Keratinocyte (primary cell): ENCODE data around the gene TMUB1. TPM values are rescaled to one million over a fixed set of nuclear protein-coding genes. Genes with fewer than 3 reads are reported as not detected.

ENCODE experiments used
- DNase-seq: peaks from one replicate; pipeline ENCODE4 v3.0.0-alpha.2; 2011; ENCODE audit warnings: low read depth, missing footprints, low spot score
- FAIRE-seq: peaks from 2 replicates; lab custom pipeline; 2011; peaks lifted over from hg19 to GRCh38; lab: Jason Lieb, UNC
- H2AFZ ChIP-seq: 2 replicates; pipeline ENCODE4 v1.6.0; 2012; ENCODE audit warnings: low read length, control low read depth, inconsistent platforms; ENCODE audit not compliant: control insufficient read depth
- H3K27ac ChIP-seq: 2 replicates; pipeline ENCODE4 v1.5.1; 2011; ENCODE audit warnings: low read length; ENCODE audit not compliant: control insufficient read depth, insufficient read depth
- H3K27me3 ChIP-seq: 3 replicates; pipeline ENCODE4 v1.6.0; 2011; ENCODE audit warnings: low read length; ENCODE audit not compliant: control insufficient read depth, insufficient read depth; ENCODE audit errors: extremely low read depth
- H3K36me3 ChIP-seq, 2 experiments: 2 replicates in 1 of 2; 3 replicates in 1 of 2; pipeline ENCODE4 v1.5.1; 2011; ENCODE audit warnings: low read length in 2 of 2, mild to moderate bottlenecking in 1 of 2; ENCODE audit not compliant: control insufficient read depth in 2 of 2, insufficient read depth in 2 of 2; ENCODE audit errors: extremely low read depth in 1 of 2
- H3K4me1 ChIP-seq: 3 replicates; pipeline ENCODE4 v1.5.1; 2011; ENCODE audit warnings: low read length; ENCODE audit not compliant: control insufficient read depth, insufficient read depth; ENCODE audit errors: extremely low read depth
- H3K4me2 ChIP-seq: 3 replicates; pipeline ENCODE4 v1.6.0; 2011; ENCODE audit warnings: low read depth, low read length; ENCODE audit not compliant: control insufficient read depth, insufficient read depth; ENCODE audit errors: extremely low read depth
- H3K4me3 ChIP-seq, 3 experiments: fragments of 200-600 bp in 1 of 3; sonication (generic) in 1 of 3; 2 replicates in 2 of 3; 3 replicates in 1 of 3; pipeline ENCODE4 v1.5.1; 2011 to 2016; ENCODE audit warnings: low read length in 3 of 3, mild to moderate bottlenecking in 3 of 3, control low read depth in 2 of 3, inconsistent platforms in 1 of 3, low read depth in 1 of 3, mixed read lengths in 1 of 3, mixed run types in 1 of 3, moderate library complexity in 1 of 3; ENCODE audit not compliant: control insufficient read depth in 2 of 3, insufficient read depth in 2 of 3; ENCODE audit errors: extremely low read depth in 1 of 3
- H3K79me2 ChIP-seq: 2 replicates; pipeline ENCODE4 v1.6.0; 2012; ENCODE audit warnings: low read length; ENCODE audit not compliant: control insufficient read depth, insufficient read depth
- H3K9ac ChIP-seq: 3 replicates; pipeline ENCODE4 v1.6.0; 2011; ENCODE audit warnings: low read length; ENCODE audit not compliant: control insufficient read depth, insufficient read depth; ENCODE audit errors: extremely low read depth
- H3K9me1 ChIP-seq: 3 replicates; pipeline ENCODE4 v1.6.0; 2011; ENCODE audit warnings: low read length; ENCODE audit not compliant: control insufficient read depth, insufficient read depth; ENCODE audit errors: extremely low read depth
- H3K9me3 ChIP-seq: 2 replicates; pipeline ENCODE4 v1.5.1; 2012; ENCODE audit warnings: low read depth, low read length; ENCODE audit not compliant: control insufficient read depth
- H4K20me1 ChIP-seq: 3 replicates; pipeline ENCODE4 v1.6.0; 2011; ENCODE audit warnings: low read length; ENCODE audit not compliant: control insufficient read depth, insufficient read depth; ENCODE audit errors: extremely low read depth
- CTCF ChIP-seq, 3 experiments: IDR thresholded peaks in 1 of 3; conservative IDR thresholded peaks in 1 of 3; optimal IDR thresholded peaks in 1 of 3; 2 replicates in 2 of 3; 3 replicates in 1 of 3; pipeline versions ENCODE3 to v1.5.1; 2011; ENCODE audit warnings: low read length in 3 of 3, mild to moderate bottlenecking in 3 of 3, moderate library complexity in 2 of 3, control low read depth in 1 of 3, inconsistent platforms in 1 of 3; ENCODE audit not compliant: insufficient read depth in 2 of 3; ENCODE audit errors: extremely low read depth in 1 of 3
- EZH2 ChIP-seq: IDR thresholded peaks from one replicate; pipeline ENCODE4 v1.6.1; 2012; ENCODE audit warnings: inconsistent platforms, mild to moderate bottlenecking, low read length, moderate library complexity
- dilution Hi-C: fragments of 300-500 bp; cut with MboI; formaldehyde crosslinking; loops from one replicate; pipeline ENCODE4 v1.7.0; 2020; ENCODE audit warnings: low sequenced_read_pairs; ENCODE audit not compliant: extremely low pct_ligation_motif_present
- polyA plus RNA-seq, 5 experiments: library from polyadenylated mRNA; depleted of rRNA in 3 of 5; stranded (reverse) in 3 of 5; stranded (forward) in 1 of 5; unstranded in 1 of 5; fragments of >200 nt; gene quantifications; 1 replicate in 1 of 5; 2 replicates in 3 of 5; 3 replicates in 1 of 5; pipeline versions ENCODE4 v1.2.1 to v1.2.3, GENCODE V29; 2011 to 2012; ENCODE audit warnings: missing spikeins in 2 of 5, low read depth in 1 of 5, low replicate concordance in 1 of 5

The TMUB1 gene
- polyA plus RNA-seq, 1 donor (not counting 4 experiments of a cell fraction or from before 2014, with no cell fraction given): 12.2 TPM

GRCh38 chr7:151085329-151085690, 2.0 kb upstream of the TMUB1 start:
- peaks cover 0 to 2% of the 10 kb centered on the region in 2 experiments for H3K36me3 ChIP-seq
- H3K4me2 ChIP-seq: no peak overlapping the region
- no peak for TF ChIP-seq EZH2
- no peak for FAIRE-seq
- H3K79me2 ChIP-seq: peaks cover 47% of the 10 kb centered on the region
- no peak overlapping the region for H2AFZ ChIP-seq
- no peak overlapping the region for H3K9ac ChIP-seq
- dilution Hi-C loops: no loop called here
- H3K4me3 ChIP-seq: no peak overlapping the region
- no peaks in the 10 kb centered on the region for H4K20me1 ChIP-seq
- no peak for DNase-seq
- no peaks in the 10 kb centered on the region for H3K27me3 ChIP-seq
- no peak overlapping the region for H3K27ac ChIP-seq
- H3K9me1 ChIP-seq: no peaks in the 10 kb centered on the region
- H3K4me1 ChIP-seq: peaks cover 40% of the 10 kb centered on the region
- no peaks in the 10 kb centered on the region for H3K9me3 ChIP-seq

- Histone ChIP-seq H3K9ac (peak overlapping the region; percentile 18), H3K9me1 (no peaks in the 10 kb centered on the region), H3K4me2 (peak overlapping the region; percentile 70), H3K27me3 (no peaks in the 10 kb centered on the region), H3K9me3 (no peaks in the 10 kb centered on the region), H3K4me3 (peak overlapping the region; percentile 68 to 82 (median 79)), H3K36me3 (peaks cover 2% of the 10 kb centered on the region in 2 experiments), H4K20me1 (no peaks in the 10 kb centered on the region), H3K79me2 (peaks cover 47% of the 10 kb centered on the region), H3K27ac (no peak overlapping the region), H3K4me1 (peaks cover 37% of the 10 kb centered on the region), H2AFZ (peak overlapping the region; percentile 73)
- dilution Hi-C loops: no loop called here
- TF ChIP-seq CTCF (optimal IDR thresholded peaks at IDR 0.05 in 1 of 3, IDR thresholded peaks at IDR 0.05 in 1 of 3, conservative IDR thresholded peaks at IDR 0.05 in 1 of 3; ENCODE audit: extremely low read depth in 1 of 3, insufficient read depth in 2 of 3, low read length in 3 of 3): no peak
- TF ChIP-seq EZH2: no peak
- FAIRE-seq (no peak), DNase-seq (no peak)
Observed at GRCh38 chr7:151083824-151084160, 499 bp upstream of the TMUB1 start.
